ENCODE results near the gene TES.

- no peak for TF ChIP-seq SMC3 (conservative IDR thresholded peaks at IDR 0.05; ENCODE audit: insufficient read depth, low read depth, low read length)
- TF ChIP-seq GTF2A2 (tag; IDR thresholded peaks at IDR 0.05): no peak
- no peak for TF ChIP-seq ZNF512 (tag; IDR thresholded peaks at IDR 0.05)
- no peak for TF ChIP-seq FOXA1 (IDR thresholded peaks at IDR 0.05; ENCODE audit: borderline replicate concordance)
- TF ChIP-seq STAT5B (CRISPR knock-in tag; IDR thresholded peaks at IDR 0.05): no peak
- no peak for TF ChIP-seq SETDB1 (IDR thresholded peaks at IDR 0.05; ENCODE audit: low read length)
- no peak for TF ChIP-seq CTCF (IDR thresholded peaks at IDR 0.05 in 2 of 3, conservative IDR thresholded peaks at IDR 0.05 in 1 of 3; ENCODE audit: insufficient read depth in 2 of 3, low read depth in 1 of 3, low read length in 3 of 3)
- no peak for TF ChIP-seq SIRT6 (IDR thresholded peaks at IDR 0.05; ENCODE audit: low read depth, low read length)
- TF ChIP-seq RCOR1 (IDR thresholded peaks at IDR 0.05; ENCODE audit: borderline replicate concordance in 1 of 2, low read depth in 2 of 2, low read length in 2 of 2): no peak
Measured at GRCh38 chr7:116225860-116226259, 15.5 kb downstream of the TES start.

Measured in K562 (cell line).